WTC11 (cell line): Measurements from ENCODE around the gene RARA. TPM values are rescaled to one million over a fixed set of nuclear protein-coding genes. Genes with fewer than 3 reads are reported as not detected.
A peak's percentile ranks its signal among the peaks of the same experiment; 100 is the strongest.
"Not testable (repeated sequence)": the region's sequence is repeated elsewhere in the genome, so short reads cannot be mapped to it uniquely, and the experiment has no call there.

Experiments
- ATAC-seq: fragments of 200-7000 bp; cut with Tn5 transposase; 2 replicates; pipeline ENCODE4 v1.10.0; 2021; ENCODE audit warnings: mild to moderate bottlenecking, moderate library complexity
- CTCF ChIA-PET: fragments of 300-600 bp; sonication (Branson Sonifier 250); formaldehyde crosslinking; loops from one replicate; lab custom pipeline; 2021; ENCODE audit warnings: antibody characterized with exemption; lab: Charles Lee
- POLR2A ChIA-PET: fragments of 350-600 bp; sonication (Branson Sonifier 250); formaldehyde crosslinking; loops from one replicate; lab custom pipeline; 2021; ENCODE audit warnings: antibody characterized with exemption; lab: Charles Lee
- DNase-seq: peaks from one replicate; pipeline ENCODE4 v3.0.0; 2021; ENCODE audit warnings: low spot score
- H3K27ac Mint-ChIP-seq: 2 replicates; pipeline ENCODE4 v1.8.0; 2021; ENCODE audit warnings: mixed read lengths
- H3K27me3 Mint-ChIP-seq: 2 replicates; pipeline ENCODE4 v1.8.0; 2021; ENCODE audit warnings: low read depth, mild to moderate bottlenecking, moderate library complexity, mixed read lengths
- H3K36me3 Mint-ChIP-seq: 2 replicates; pipeline ENCODE4 v1.8.0; 2021; ENCODE audit warnings: mixed read lengths
- H3K4me1 Mint-ChIP-seq: 2 replicates; pipeline ENCODE4 v1.8.0; 2022; ENCODE audit warnings: mixed read lengths
- H3K4me3 Mint-ChIP-seq: 2 replicates; pipeline ENCODE4 v1.8.0; 2021; ENCODE audit warnings: mild to moderate bottlenecking, moderate library complexity, mixed read lengths
- H3K9me3 Mint-ChIP-seq: 2 replicates; pipeline ENCODE4 v1.8.0; 2021; ENCODE audit warnings: mixed read lengths
- GTF2I ChIP-seq: fragments of 250-450 bp; sonication (Bioruptor Pico); conservative IDR thresholded peaks from 2 replicates; pipeline ENCODE4 v1.4.0; 2021; ENCODE audit warnings: mild to moderate bottlenecking
- HMGA2 ChIP-seq: fragments of 250-450 bp; sonication (Bioruptor Pico); IDR thresholded peaks from 2 replicates; pipeline ENCODE4 v1.4.0; 2021; ENCODE audit warnings: mild to moderate bottlenecking, moderate library complexity
- NFYB ChIP-seq: sonication (generic); formaldehyde crosslinking; conservative IDR thresholded peaks from 2 replicates; pipeline ENCODE4 v1.8.0; 2022; ENCODE audit warnings: low read depth, missing genetic modification reagents
- NR3C1 ChIP-seq: sonication (generic); formaldehyde crosslinking; conservative IDR thresholded peaks from 2 replicates; pipeline ENCODE4 v1.8.1; 2023; ENCODE audit warnings: low read depth, mild to moderate bottlenecking, missing genetic modification reagents
- ZNF396 ChIP-seq: fragments of 250-450 bp; sonication (Bioruptor Pico); IDR thresholded peaks from 2 replicates; pipeline ENCODE4 v1.8.0; 2021; ENCODE audit warnings: mild to moderate bottlenecking, moderate library complexity, borderline replicate concordance
- total RNA-seq: library from RNA; stranded (reverse); gene quantifications from 3 replicates; pipeline ENCODE4 v1.2.3, GENCODE V29; 2021
- TF ChIP-seq, protein P1 (sequence below): sonication (generic); formaldehyde crosslinking; IDR thresholded peaks from 2 replicates; pipeline ENCODE4 v1.8.0; 2023; ENCODE audit warnings: missing genetic modification reagents, mild to moderate bottlenecking, borderline replicate concordance
- TF ChIP-seq, protein P2 (sequence below): sonication (generic); formaldehyde crosslinking; IDR thresholded peaks from 2 replicates; pipeline ENCODE4 v1.8.1; 2022; ENCODE audit warnings: low read depth, mild to moderate bottlenecking, moderate library complexity, missing genetic modification reagents, borderline replicate concordance
- TF ChIP-seq, protein P3 (sequence below): sonication (generic); formaldehyde crosslinking; conservative IDR thresholded peaks from 2 replicates; pipeline ENCODE4 v1.8.1; 2022; ENCODE audit warnings: mild to moderate bottlenecking, missing genetic modification reagents
- TF ChIP-seq, protein P4 (sequence below): sonication (generic); formaldehyde crosslinking; IDR thresholded peaks from 2 replicates; pipeline ENCODE4 v1.8.1; 2022; ENCODE audit warnings: mild to moderate bottlenecking, missing genetic modification reagents, moderate library complexity, borderline replicate concordance
- TF ChIP-seq, protein P5 (sequence below): fragments of 250-450 bp; sonication (Bioruptor Pico); IDR thresholded peaks from 2 replicates; pipeline ENCODE4 v1.9.0; 2021; ENCODE audit warnings: mild to moderate bottlenecking, borderline replicate concordance
- TF ChIP-seq, protein P6 (sequence below): sonication (generic); formaldehyde crosslinking; IDR thresholded peaks from 2 replicates; pipeline ENCODE4 v1.8.0; 2022; ENCODE audit warnings: mild to moderate bottlenecking, missing genetic modification reagents

RARA gene
- total RNA-seq, 1 experiment from 2014 or later: 20.7 TPM

DNA sequence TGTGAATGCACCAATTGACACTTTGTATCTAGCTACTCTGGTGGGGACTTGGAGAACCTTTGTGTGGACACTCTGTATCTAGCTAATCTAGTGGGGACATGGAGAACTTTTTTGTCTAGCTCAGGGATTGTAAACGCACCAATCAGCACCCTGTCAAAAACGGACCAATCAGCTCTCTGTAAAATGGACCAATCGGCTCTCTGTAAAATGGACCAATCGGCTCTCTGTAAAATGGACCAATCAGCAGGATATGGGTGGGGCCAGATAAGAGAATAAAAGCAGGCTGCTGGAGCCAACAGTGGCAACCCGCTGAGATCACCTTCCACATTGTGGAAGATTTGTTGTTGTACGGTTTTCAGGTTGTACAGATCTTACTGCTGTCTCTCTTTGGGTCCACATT lies 67.6 kb downstream of the RARA start:
- H3K4me1 Mint-ChIP-seq, ATAC-seq, H3K27me3 Mint-ChIP-seq, H3K36me3 Mint-ChIP-seq, DNase-seq, H3K27ac Mint-ChIP-seq, H3K4me3 Mint-ChIP-seq: not testable (repeated sequence)
- ChIA-PET POLR2A (interaction anchor here (0.6 kb wide), 1 partner anchor 74 kb away, joined by 3 read pairs; no protein-coding TSS in a partner anchor), CTCF (interaction anchor here (1.0 to 1.2 kb wide), 2 partner anchors 10 to 88 kb away, joined by 3 read pairs; no protein-coding TSS in a partner anchor)
- peak; percentile 59 for TF ChIP-seq NFYB
- peaks cover 15% of the 10 kb centered on the region for H3K9me3 Mint-ChIP-seq

DNA sequence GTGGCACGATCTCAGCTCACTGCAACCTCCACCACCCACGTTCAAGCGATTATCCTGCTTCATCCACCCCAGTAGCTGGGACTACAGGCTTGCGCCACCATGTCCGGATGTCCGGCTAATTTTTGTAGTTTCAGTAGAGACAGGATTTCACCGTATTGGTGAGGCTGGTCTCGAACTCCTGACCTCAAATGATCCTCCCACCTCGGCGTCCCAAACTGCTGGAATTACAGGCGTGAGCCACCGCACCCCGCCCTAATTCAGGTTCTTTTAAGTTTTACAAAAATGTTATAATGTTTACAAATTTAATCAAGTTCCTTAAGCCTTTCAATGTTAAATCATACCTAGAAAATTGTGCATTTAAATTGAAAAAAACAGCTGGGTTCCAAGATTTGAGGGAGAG lies 68.9 kb downstream of the RARA start:
- no peak overlapping the region for H3K4me3 Mint-ChIP-seq
- H3K27ac Mint-ChIP-seq: no peak overlapping the region
- POLR2A ChIA-PET: no interaction called here
- TF ChIP-seq NR3C1 (CRISPR knock-in tag) (no peak), GTF2I (CRISPR knock-in tag) (no peak), ZNF396 (CRISPR knock-in tag) (no peak), HMGA2 (no peak)
- TF ChIP-seq, protein P1, sequence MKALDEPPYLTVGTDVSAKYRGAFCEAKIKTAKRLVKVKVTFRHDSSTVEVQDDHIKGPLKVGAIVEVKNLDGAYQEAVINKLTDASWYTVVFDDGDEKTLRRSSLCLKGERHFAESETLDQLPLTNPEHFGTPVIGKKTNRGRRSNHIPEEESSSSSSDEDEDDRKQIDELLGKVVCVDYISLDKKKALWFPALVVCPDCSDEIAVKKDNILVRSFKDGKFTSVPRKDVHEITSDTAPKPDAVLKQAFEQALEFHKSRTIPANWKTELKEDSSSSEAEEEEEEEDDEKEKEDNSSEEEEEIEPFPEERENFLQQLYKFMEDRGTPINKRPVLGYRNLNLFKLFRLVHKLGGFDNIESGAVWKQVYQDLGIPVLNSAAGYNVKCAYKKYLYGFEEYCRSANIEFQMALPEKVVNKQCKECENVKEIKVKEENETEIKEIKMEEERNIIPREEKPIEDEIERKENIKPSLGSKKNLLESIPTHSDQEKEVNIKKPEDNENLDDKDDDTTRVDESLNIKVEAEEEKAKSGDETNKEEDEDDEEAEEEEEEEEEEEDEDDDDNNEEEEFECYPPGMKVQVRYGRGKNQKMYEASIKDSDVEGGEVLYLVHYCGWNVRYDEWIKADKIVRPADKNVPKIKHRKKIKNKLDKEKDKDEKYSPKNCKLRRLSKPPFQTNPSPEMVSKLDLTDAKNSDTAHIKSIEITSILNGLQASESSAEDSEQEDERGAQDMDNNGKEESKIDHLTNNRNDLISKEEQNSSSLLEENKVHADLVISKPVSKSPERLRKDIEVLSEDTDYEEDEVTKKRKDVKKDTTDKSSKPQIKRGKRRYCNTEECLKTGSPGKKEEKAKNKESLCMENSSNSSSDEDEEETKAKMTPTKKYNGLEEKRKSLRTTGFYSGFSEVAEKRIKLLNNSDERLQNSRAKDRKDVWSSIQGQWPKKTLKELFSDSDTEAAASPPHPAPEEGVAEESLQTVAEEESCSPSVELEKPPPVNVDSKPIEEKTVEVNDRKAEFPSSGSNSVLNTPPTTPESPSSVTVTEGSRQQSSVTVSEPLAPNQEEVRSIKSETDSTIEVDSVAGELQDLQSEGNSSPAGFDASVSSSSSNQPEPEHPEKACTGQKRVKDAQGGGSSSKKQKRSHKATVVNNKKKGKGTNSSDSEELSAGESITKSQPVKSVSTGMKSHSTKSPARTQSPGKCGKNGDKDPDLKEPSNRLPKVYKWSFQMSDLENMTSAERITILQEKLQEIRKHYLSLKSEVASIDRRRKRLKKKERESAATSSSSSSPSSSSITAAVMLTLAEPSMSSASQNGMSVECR: no peak
- TF ChIP-seq, protein P2, sequence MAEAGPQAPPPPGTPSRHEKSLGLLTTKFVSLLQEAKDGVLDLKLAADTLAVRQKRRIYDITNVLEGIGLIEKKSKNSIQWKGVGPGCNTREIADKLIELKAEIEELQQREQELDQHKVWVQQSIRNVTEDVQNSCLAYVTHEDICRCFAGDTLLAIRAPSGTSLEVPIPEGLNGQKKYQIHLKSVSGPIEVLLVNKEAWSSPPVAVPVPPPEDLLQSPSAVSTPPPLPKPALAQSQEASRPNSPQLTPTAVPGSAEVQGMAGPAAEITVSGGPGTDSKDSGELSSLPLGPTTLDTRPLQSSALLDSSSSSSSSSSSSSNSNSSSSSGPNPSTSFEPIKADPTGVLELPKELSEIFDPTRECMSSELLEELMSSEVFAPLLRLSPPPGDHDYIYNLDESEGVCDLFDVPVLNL (CRISPR knock-in tag): no peak
- TF ChIP-seq, protein P3, sequence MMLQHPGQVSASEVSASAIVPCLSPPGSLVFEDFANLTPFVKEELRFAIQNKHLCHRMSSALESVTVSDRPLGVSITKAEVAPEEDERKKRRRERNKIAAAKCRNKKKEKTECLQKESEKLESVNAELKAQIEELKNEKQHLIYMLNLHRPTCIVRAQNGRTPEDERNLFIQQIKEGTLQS (CRISPR knock-in tag): no peak
- TF ChIP-seq, protein P4, sequence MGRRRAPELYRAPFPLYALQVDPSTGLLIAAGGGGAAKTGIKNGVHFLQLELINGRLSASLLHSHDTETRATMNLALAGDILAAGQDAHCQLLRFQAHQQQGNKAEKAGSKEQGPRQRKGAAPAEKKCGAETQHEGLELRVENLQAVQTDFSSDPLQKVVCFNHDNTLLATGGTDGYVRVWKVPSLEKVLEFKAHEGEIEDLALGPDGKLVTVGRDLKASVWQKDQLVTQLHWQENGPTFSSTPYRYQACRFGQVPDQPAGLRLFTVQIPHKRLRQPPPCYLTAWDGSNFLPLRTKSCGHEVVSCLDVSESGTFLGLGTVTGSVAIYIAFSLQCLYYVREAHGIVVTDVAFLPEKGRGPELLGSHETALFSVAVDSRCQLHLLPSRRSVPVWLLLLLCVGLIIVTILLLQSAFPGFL (CRISPR knock-in tag): no peak
- TF ChIP-seq, protein P5, sequence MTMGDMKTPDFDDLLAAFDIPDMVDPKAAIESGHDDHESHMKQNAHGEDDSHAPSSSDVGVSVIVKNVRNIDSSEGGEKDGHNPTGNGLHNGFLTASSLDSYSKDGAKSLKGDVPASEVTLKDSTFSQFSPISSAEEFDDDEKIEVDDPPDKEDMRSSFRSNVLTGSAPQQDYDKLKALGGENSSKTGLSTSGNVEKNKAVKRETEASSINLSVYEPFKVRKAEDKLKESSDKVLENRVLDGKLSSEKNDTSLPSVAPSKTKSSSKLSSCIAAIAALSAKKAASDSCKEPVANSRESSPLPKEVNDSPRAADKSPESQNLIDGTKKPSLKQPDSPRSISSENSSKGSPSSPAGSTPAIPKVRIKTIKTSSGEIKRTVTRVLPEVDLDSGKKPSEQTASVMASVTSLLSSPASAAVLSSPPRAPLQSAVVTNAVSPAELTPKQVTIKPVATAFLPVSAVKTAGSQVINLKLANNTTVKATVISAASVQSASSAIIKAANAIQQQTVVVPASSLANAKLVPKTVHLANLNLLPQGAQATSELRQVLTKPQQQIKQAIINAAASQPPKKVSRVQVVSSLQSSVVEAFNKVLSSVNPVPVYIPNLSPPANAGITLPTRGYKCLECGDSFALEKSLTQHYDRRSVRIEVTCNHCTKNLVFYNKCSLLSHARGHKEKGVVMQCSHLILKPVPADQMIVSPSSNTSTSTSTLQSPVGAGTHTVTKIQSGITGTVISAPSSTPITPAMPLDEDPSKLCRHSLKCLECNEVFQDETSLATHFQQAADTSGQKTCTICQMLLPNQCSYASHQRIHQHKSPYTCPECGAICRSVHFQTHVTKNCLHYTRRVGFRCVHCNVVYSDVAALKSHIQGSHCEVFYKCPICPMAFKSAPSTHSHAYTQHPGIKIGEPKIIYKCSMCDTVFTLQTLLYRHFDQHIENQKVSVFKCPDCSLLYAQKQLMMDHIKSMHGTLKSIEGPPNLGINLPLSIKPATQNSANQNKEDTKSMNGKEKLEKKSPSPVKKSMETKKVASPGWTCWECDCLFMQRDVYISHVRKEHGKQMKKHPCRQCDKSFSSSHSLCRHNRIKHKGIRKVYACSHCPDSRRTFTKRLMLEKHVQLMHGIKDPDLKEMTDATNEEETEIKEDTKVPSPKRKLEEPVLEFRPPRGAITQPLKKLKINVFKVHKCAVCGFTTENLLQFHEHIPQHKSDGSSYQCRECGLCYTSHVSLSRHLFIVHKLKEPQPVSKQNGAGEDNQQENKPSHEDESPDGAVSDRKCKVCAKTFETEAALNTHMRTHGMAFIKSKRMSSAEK (CRISPR knock-in tag): no peak
- TF ChIP-seq, protein P6, sequence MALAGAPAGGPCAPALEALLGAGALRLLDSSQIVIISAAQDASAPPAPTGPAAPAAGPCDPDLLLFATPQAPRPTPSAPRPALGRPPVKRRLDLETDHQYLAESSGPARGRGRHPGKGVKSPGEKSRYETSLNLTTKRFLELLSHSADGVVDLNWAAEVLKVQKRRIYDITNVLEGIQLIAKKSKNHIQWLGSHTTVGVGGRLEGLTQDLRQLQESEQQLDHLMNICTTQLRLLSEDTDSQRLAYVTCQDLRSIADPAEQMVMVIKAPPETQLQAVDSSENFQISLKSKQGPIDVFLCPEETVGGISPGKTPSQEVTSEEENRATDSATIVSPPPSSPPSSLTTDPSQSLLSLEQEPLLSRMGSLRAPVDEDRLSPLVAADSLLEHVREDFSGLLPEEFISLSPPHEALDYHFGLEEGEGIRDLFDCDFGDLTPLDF: no peak
- H3K27me3 Mint-ChIP-seq: no peaks in the 10 kb centered on the region; the same call in 1 of the 2 replicates
- H3K36me3 Mint-ChIP-seq: no peaks in the 10 kb centered on the region
- H3K9me3 Mint-ChIP-seq: peaks cover 13% of the 10 kb centered on the region
- peaks cover 8% of the 10 kb centered on the region for H3K4me1 Mint-ChIP-seq
- CTCF ChIA-PET: no interaction called here
- DNase-seq (no peak), ATAC-seq (no peak)
